Activated CD4-positive, alpha-beta T cell treated with anti-CD3 and anti-CD28 coated beads, Interleukin-2, Interleukin-6, amounts not matched to agents 100 ng/mL and 50 ng/mL, durations not matched to agents 16 hours and 8 hours (primary cell): ENCODE measurements around the gene LENG1.

ENCODE experiments used
- DNase-seq: peaks from one replicate; pipeline ENCODE4 v3.0.0-alpha.2; 2020

Gene LENG1

DNA sequence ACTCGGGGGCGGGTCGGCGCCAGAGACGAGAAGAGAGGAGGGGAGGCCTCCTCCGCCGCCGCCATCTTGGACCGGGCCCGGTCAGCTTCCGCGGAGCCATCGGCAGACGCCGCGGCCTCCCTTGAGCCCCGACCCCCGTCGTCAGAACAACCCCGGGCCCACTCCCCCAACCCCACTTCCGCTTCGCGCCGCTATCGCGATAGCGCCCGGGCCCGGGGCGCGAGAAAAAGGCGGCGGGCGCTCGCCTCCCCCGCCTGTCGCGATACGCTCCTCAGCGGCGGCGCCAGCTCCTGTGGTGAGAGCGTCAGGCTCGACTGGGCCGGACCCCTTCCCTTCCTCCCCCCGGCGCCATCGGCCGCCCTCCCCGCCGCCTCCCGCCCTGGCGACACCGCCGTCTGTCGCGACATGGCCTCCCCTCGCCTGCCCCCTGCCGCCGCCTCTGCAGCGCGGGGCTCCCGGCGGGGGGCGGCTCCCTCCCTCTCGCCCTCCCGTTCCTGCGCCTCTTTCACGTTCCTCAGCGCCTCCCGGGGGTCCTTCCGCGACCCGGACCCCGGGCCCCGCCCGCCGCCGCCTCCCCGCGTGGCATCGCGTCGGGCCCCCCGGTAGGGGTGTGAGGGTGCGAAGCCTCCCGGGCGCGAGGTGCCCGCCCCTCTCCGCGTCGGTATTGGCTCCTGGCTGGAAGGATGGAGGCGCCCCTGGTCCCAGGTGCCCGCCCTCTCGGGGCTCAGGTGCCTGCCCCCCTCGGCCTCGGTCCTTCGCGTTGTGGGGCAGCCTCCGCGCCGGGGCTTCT lies 21.6 kb downstream of the LENG1 start, which contains the start of gene CNOT3:
Gene CNOT3, plus strand, starts transcription at position 64 of the 790 bp plus-strand sequence. CDS start 5,217 bp downstream, outside the sequence.
- peak; percentile 46 for DNase-seq

DNA sequence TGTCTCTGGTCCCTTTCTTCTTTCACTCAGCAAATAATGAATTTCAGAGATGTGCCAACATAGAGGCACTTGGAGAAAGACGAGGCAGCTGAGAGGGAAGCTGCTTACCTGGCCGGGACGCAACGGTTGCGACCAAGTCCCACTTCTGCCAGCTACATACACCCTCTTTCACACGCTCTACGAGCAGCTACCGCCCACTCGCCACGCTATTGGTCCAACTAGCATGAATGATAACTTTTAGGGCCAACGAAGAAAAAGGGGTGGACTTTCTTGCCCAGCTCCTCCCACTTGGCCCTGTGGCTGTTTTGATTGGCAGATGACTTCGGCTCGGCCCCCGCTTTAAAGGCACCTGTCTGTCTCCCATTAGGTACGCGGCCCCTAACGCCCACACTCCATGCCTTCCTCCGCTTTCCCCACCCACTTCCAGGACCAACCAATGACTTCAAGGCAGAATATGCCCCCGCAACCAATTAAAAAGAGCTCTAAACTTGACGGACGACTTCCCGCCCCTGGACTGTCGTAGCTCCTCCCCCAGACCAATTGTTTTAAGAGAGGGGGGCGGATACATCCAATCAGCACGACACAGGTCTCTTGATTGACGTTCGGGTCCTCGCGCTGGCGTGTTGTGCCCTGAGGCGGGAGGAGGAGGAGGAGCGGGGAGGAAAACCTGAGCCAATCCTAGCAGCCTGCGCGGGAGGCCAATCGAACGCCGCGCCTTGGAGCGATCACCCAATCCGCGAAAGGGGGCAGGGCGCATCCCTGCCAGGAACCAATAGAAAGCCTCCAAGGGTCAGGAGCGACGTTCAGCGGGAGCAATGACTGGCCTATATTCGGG lies 22.4 kb downstream of the LENG1 start:
- peak; percentile 100 for DNase-seq

DNA sequence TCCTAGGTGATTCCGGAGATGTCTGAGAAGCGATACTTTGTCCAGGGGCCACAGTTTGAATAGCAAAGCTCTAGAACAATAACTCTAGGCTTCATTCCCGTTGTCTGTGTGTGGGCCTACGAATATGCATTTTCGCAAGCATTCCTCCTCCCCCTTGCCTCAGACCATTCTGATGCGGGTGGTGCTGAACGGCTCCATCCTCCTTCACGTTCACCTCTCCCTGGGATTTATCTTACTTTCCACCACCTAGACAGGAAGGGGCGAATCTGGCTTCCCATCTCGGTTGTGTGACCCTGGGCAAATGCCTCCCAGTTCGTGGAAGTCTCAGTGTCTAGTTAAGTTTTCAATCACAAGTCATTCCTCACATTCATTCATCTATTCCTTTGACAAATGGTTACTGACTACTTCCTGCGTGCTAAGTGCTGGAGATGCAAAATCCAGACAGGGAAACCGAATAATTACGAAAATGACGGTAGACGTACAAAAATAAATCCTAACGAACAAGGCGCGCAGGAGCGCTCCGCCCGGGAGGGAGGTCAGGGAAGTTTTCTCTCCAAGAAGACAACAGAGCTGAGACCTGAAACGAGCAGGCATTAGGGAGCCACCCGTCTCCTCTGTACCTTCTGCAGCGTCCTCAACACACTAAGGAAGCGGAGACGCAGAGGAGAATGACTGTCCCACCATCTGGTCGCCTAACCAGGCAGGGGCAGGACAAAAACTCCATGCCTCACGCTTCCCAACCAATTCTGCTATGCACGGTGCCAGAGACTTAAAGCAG lies 23.2 kb downstream of the LENG1 start:
- no peak for DNase-seq

DNA sequence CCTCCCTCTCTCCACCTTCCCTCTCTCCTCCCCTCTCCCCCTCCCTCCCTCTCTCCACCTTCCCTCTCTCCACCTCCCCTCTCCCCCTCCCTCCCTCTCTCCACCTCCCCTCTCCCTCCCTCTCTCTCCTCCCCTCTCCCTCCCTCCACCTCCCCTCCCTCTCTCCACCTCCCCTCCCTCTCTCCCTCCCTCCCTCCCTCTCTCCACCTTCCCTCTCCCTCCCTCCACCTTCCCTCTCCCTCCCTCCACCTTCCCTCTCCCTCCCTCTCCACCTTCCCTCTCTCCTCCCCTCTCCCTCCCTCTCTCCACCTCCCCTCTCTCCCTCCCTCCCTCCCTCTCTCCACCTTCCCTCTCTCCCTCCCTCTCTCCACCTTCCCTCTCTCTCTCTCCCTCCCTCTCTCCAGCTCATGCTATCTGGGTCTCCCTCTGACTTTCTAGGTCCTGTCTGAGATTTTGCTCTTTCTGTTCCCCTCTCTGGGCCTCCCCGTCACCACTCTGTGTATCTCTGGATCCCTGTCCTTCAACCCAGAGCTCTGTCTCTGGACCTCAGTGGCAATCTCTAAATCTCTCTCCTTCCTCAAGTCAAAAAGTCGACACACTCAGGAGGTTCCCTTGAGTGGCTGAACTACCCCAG lies 25.4 kb downstream of the LENG1 start:
- DNase-seq: no peak

DNA sequence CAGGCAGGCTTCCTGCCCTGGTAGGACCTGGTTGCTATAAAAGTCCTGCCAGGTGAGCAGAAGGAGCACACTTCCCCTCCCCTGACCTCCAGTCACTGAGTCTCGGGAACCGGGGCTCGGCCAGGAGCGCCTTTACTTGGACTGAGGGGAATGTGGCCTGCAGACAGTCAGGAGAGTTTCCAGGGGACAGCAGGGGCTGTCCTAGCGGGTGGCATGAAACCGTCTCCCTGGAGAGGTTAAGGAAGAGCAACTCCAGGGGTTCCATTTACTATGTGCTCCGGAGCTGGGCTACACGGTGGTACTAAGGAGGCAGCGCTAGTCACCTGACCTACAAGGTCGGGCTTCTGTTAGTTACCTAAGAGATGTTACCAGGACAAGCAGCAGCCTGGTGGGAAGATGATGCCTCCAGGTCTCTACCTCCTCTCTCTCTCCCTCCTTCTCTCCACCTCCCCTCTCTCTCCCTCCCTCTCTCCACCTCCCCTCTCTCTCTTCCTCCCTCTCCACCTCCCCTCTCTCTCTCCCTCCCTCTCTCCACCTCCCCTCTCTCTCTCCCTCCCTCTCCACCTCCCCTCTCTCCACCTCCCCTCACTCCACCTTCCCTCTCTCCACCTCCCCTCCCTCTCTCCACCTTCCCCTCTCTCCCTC lies 26.1 kb downstream of the LENG1 start:
- no peak for DNase-seq

DNA sequence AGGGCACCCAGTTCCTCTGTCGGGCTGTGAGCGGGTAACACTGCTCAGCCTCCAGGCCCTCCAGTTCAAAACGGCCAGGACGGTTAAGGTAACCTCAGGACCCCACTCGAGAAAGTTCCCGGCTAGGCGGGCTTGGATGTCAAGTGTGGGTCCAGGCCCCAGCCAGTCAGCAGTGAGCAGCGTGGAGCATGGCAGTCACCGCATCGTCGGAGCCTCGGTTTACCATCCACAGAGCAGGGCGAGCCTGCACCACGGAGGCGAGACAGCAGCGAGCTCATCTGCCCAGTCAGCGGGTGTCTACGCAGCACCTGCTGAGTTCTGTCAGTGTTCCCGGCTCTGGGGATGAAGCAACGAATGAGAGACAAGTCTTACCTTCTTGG lies 29.9 kb downstream of the LENG1 start:
- DNase-seq: no peak

DNA sequence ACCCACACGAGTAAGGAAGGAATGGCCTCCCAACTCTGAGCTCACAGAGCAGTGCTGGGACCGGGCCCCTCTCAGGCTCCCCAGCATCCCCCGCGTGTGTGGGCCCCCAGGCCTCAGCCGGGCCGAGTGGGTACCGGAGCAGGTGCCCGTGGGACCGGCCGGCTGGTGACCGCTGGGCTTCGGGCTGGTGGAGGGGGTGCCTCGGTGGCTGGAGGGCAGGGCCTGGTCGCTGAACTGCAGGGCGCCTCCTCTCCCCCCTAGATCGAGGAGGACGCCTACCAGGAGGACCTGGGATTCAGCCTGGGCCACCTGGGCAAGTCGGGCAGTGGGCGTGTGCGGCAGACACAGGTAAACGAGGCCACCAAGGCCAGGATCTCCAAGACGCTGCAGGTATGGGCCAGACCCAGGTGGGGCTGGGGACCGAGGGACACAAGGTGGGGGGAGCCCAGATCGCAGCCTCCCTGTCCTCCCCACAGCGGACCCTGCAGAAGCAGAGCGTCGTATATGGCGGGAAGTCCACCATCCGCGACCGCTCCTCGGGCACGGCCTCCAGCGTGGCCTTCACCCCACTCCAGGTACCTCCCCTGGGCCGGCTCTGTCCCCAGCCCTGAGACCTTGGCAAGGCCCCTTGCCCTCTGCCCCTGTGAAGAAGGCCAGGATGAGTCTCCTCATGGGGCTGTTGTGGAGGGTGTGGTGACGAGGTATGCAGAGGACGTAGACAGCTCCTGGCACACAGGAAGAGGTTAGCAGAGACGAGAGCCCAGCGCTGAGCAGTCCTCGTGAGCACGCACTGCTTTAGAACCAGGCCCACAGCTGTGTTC lies 30.5 kb downstream of the LENG1 start:
- no peak for DNase-seq

DNA sequence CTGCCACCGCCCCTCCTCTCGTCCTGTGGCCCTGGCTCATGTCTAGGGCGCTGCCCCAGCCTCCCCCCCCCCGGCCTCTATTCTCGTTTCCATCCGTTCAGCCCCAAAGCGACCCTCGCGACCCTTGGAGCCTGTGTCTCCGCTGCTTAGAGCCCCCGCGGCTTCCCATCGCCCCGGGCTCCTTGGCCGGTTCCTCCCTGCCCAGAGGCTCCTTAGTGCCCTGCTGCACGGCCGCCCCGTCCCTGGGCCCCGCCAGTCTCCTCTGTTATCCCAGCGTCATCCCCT lies 31.1 kb downstream of the LENG1 start:
- no peak for DNase-seq

DNA sequence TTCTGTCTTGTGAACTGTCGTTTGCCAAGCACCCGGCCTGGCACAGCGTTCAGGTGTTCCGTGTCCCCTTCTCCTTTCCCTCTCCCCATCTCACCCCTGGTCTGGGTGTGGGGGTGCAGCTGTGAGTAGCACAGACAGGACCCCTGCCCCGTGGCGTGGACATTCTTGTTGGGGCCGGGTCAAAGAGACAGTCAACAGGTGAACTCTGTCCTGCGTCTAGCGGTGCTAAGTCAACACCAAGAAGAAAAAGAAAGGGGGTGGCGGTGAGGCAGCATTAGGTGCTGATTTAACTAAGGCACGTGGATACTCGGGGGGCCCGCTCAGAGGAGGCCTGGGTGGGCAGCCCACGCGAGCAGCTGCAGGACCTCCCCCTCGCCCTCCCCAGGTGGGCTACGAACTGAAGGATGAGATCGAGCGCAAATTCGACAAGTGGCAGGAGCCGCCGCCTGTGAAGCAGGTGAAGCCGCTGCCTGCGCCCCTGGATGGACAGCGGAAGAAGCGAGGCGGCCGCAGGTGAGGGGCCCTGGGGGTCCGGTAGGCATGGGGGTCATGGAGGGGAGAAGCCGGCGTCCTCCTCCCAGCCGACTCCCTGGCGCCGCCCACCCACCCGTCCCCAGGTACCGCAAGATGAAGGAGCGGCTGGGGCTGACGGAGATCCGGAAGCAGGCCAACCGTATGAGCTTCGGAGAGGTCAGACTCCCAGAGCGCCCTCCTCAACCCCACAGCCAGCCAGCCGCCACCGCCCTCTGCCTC lies 31.7 kb downstream of the LENG1 start:
- DNase-seq: no peak

DNA sequence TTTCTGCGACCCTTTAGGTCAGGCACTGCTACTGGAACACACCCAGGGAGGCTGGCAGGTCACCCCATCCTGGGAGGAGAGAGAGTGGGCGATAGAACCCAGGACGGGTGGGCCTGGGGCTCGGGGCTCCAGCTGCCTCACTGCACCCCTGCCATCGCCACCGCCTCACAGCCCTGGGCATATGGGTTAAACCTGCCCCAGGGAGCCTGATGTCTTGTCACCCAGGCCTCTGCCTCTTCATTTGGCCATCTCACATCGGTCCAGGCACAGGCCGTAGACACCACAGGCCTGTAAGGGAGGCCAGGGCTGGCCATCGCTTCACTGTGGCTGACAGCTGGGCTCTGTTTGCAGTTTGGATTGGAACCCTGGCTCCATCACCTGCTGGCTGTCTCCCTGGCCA lies 33.8 kb downstream of the LENG1 start:
- no peak for DNase-seq

DNA sequence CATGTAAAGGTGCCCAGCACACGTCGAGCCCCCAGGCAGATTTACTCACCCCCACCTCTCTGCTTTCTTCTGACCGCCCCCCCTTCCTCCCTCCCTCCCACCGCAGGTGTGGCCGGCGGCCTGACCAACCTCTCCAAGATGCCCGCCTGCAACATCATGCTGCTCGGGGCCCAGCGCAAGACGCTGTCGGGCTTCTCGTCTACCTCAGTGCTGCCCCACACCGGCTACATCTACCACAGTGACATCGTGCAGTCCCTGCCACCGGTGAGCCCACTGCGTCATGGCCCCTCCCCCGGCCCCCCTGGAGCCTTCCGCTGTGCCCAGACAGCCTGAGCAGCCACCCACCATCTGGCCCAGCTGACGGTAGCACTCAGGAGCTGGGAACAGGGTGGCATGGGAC lies 35.1 kb downstream of the LENG1 start:
- DNase-seq: no peak

DNA sequence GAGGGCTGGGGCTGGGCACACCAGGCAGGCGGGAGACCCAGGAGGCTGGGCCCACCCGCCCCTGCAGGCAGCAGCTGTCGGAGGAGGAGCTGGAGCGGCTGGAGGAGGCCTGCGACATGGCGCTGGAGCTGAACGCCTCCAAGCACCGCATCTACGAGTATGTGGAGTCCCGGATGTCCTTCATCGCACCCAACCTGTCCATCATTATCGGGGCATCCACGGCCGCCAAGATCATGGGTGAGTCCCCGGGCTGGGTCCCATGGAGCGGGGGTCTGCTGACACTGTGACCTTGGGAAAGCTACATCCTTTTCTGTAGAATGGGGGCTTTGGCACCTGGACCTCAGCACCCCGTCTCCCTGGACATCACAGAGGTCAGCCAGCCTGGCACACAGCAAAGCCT lies 35.8 kb downstream of the LENG1 start:
- no peak for DNase-seq

DNA sequence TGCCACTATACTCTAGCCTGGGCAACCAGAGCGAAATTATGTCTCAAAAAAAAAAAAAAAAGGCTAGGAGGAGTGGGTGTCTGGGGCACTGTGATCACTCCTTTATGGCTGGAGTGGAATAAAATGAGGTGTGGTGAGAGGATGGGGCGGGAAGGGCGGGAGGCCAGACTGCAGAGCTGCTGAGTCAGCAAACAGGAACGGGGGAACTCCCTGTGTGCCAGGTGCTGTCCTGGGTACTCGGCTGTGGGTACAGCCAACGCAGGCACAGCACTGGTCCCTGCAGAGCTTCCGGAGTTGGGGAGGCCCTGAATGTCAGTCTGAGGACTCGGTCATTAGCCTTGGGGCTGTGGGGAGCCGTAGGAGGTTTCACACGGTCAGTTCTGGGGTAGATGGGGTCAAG lies 38.3 kb downstream of the LENG1 start:
- DNase-seq: no peak

DNA sequence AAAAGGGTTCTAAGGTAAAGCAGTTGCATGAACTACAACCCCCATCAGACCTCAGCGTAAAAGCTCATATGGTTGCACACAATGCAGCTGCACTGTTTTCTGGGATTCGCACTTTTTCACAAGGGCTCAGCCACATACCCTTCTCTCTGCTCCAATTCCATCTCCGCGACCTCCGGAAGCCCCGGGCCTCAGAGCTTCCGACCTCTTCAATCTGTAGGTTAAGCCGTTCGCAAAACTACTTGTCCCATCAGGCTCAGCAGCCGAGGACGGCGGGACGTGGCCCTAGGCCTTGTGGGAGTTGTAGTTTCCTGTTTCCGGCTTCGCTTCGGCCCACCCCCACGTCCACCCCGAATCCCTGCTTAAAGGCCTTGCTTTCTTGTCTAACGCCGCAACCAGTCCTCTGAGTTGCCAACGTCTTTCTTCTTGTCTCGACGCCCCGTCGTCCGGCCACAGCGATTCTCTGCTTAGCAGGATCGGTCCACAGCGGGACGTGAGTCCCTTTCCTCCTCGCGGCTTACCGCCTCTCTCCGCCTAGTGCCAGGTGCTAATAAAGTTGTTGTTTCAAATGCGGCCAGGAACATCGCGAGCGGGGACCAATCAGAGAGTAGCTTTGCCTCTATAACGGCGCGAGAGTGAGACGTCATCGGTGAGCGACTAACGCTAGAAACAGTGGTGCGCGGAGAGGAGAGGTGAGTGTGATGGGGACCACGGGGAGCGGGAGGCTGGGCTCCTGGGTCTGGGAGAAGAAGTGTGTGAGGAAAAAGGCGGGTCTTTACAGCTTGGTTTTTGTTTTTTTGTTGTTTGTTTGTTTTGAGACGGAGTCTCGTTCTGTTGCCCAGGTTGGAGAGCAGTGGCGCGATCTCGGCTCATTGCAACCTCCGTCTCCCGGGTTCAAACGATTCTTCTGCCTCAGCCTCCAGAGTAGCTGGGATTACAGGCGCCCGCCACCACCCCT lies 44.1 kb downstream of the LENG1 start, which contains the start of the genes PRPF31 and TFPT:
Gene PRPF31, plus strand, starts transcription at position 646 of the 955 bp plus-strand sequence. CDS start 2,525 bp downstream, outside the sequence.
Gene TFPT, minus strand, starts transcription at position 549 of the 955 bp plus-strand sequence. Its CDS starts 388 bp downstream, at position 161.
- peak; percentile 97 for DNase-seq

DNA sequence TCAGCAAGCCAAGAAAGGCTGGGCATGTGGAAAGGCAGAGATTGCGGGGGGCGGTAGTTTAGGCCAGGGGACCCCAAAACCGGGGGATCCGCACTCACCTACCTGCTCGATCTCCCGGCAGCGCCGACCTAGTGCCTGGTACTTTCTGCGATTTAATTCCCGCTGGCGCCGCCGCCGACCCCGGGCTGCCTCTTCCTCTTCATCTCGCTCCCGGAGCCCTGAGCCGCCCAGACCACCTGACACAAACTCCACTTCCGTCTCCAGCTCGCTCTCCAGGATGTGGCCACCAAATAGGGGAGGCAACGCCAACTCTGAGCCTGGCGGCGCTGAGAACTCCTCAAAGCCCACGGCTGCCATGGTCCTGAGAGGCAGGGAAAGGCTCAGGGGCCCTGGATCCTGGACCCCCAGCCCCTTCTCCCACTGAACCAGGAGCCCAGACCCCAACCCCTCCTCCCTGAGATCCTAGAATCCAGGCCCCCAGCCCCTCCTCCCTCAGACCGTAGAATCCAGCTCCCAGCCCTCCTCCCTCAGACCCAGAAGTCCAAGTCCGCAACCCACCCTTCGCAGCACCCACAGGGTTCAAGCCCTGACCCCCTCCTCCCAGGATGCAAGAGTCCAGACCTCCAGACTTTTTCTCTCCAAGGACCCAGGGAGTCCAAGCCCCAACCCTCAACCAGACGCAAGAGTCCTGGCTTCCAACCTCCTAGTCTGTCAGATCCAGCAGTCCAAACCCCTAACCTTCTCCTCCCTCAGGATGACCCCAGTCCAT lies 45.0 kb downstream of the LENG1 start:
- peak; percentile 72 for DNase-seq

DNA sequence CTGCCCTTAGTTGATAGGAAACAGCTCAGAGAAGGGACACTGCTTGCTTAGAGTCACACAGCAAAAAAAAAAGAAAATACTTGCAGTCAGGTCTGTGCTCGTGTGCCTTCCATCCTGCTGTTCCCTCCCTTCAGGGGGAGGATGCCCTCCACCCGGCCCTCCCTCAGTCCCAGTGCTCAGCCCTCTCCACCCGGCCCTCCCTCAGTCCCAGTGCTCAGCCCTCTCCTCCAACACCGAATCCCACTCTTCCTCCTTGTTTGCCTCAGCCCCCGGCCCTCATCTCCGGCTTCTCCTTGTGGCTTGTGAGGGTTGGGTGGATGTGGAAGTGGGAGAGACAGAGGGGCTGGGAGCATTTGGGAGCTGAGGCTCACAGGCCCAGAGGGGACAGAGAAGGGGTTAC lies 49.9 kb downstream of the LENG1 start:
- no peak for DNase-seq

DNA sequence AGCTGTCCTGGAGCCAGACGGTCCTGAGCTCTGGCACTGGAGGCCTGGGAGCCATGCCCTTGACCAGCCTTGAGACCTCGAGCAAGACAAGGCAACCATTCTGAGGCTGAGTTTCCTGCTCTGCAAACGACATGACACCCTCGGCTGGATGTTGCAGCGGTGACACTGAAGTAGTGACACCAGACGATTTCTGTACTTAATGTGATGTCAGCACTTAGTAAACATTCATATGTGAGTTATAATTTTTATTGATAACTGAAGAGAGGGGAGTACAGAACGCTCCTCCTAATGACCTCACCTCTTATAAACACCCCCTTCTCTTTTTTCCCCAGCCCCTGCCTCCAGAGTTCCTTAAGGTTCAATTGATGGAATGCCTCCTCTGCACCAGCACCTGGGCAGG lies 51.0 kb downstream of the LENG1 start:
- no peak for DNase-seq

DNA sequence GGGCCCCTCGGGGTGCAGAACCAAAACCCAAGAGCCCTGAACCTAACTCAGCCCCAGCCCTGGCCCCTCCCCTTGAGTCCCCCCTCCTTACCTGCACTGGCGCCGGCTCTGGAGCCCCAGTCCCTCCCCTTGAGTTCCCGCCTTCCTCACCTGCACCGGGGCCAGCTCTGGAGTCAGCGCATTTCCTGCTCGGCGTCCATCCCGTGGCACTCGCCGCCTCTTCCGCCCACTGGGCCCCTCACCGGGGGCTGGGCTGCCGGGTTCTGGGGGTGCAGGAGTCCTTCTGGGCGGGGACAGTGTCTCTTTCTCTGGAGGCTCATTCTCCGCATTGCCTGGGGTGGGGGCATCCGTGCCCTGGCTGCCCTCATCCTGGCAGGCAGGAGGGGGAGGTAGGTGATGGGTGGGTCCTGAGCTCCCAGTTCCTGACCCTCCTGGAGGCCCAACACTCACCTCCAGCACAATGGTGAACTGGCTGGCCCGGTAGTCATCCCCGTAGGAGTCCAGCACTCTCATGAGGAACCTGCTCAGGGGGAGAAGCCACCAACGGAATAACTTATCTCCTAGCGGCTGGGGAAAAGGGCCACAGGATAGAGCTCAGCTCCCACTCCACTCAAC lies 51.5 kb downstream of the LENG1 start:
- DNase-seq: no peak
